ENCODE measurements around the gene ZNF236. TPM values are rescaled to one million over a fixed set of nuclear protein-coding genes. Genes with fewer than 3 reads are reported as not detected.
"Not testable (repeated sequence)": the region's sequence is repeated elsewhere in the genome, so short reads cannot be mapped to it uniquely, and the experiment has no call there.

ZNF236 gene
- total RNA-seq, 1 donor from 2014 or later, result 27.4 TPM

DNA sequence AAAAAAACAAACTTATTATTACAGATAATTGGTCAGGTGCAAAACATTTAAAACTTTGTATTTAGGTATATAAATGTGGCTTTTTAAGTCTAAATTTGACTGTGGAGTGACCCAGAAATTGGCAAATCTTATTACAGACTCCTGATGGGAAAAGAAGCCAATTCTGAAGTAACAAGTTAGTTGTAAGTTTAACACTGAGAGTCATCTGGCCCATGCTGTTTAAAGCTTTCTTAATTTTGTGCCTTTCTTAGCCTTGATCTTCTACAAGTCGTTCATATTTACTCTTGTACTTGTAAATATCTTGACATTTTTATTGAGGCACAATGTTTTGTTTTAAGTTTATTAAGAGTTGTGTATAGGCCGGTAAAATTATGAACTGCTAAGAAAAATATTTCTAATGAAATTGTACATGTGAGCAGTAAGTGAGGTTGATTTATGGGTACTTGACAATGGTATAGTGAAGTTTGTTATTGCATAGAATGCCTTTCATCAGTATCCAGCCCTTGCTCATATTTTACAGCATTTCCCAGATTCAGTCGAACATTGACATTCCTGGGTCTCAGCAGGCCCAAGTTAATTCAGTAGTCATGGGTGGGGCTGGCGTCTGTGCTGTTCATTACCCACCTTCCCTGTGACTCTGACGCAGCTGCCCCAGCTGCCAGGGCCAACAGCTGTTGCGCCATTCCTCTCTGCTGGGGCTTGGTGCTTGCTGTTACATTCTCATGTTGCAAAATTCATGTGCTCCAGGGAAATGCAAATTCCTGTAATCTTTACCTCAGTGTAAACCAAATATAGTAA is 121.4 kb downstream of the ZNF236 start:
- TF ChIP-seq, protein P1, sequence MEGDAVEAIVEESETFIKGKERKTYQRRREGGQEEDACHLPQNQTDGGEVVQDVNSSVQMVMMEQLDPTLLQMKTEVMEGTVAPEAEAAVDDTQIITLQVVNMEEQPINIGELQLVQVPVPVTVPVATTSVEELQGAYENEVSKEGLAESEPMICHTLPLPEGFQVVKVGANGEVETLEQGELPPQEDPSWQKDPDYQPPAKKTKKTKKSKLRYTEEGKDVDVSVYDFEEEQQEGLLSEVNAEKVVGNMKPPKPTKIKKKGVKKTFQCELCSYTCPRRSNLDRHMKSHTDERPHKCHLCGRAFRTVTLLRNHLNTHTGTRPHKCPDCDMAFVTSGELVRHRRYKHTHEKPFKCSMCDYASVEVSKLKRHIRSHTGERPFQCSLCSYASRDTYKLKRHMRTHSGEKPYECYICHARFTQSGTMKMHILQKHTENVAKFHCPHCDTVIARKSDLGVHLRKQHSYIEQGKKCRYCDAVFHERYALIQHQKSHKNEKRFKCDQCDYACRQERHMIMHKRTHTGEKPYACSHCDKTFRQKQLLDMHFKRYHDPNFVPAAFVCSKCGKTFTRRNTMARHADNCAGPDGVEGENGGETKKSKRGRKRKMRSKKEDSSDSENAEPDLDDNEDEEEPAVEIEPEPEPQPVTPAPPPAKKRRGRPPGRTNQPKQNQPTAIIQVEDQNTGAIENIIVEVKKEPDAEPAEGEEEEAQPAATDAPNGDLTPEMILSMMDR (IDR thresholded peaks at IDR 0.05), result no peak
- Mint-ChIP-seq H3K9me3 (peaks cover 6% of the 10 kb centered on the region), H3K27ac (no peak overlapping the region), H3K27me3 (no peaks in the 10 kb centered on the region), H3K4me1 (peaks cover 6% of the 10 kb centered on the region), H3K4me3 (no peak overlapping the region), H3K36me3 (ENCODE audit: low read depth) (peaks cover 50% of the 10 kb centered on the region)
- POLR2A ChIA-PET, result no interaction called here
- CTCF ChIA-PET, result interaction anchor here (0.8 to 1.0 kb wide), 2 partner anchors 9 to 39 kb away, joined by 3 to 4 read pairs; no protein-coding TSS in a partner anchor
- no peak for DNase-seq
- intact Hi-C loops (cut with micrococcal nuclease), result no loop called here
- no peak for ATAC-seq (ENCODE audit: low read depth)

DNA sequence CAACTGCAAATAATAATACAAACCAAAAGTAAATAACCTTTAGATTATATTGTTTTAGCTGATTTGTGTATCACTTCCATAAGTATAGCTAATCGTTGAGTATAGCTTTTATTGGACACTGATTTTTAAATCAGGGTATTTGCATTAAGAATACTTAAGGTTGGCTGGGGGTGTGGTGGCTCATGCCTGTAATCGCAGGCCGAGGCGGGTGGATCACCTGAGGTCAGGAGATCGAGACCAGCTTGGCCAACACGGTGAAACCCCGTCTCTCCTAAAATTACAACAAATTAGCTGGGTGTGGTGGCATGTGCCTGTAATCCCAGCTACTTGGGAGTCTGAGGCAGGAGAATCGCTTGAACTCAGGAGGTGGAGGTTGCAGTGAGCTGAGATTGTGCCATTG is 122.0 kb downstream of the ZNF236 start:
- H3K36me3 Mint-ChIP-seq (ENCODE audit: low read depth), result peaks cover 50% of the 10 kb centered on the region
- H3K27ac Mint-ChIP-seq; H3K4me3 Mint-ChIP-seq; H3K4me1 Mint-ChIP-seq; POLR2A ChIA-PET; H3K27me3 Mint-ChIP-seq; H3K9me3 Mint-ChIP-seq; ATAC-seq (ENCODE audit: low read depth); intact Hi-C loops (cut with micrococcal nuclease); DNase-seq: not testable (repeated sequence)
- CTCF ChIA-PET, result interaction anchor here (0.8 kb wide), 1 partner anchor 39 kb away, joined by 4 read pairs; no protein-coding TSS in a partner anchor

DNA sequence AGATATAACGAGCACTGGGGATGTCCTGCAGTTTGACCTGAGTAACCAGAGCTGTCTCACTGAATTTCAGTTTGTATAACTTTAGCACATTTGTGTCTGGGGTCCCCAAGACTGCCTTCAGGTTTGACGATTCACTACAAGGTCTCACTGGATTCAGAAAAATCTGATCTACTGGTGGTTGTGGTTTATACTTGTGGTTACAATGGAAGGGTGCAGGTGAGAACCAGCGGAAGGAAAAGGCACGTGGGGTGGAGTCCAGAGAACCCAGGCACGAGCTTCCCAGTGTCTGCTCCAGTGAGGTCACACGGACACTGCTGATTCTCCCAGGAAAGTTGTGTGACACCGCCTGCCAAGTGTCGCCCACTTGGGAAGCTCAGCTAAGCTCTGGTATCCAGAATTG is 126.0 kb downstream of the ZNF236 start:
- Mint-ChIP-seq H3K4me3 (no peak overlapping the region), H3K27me3 (no peaks in the 10 kb centered on the region), H3K4me1 (peaks cover 5% of the 10 kb centered on the region), H3K27ac (no peak overlapping the region), H3K36me3 (ENCODE audit: low read depth) (peaks cover 78% of the 10 kb centered on the region), H3K9me3 (peaks cover 6% of the 10 kb centered on the region)
- ATAC-seq (ENCODE audit: low read depth) (no peak), DNase-seq (no peak)
- TF ChIP-seq, protein P1 (IDR thresholded peaks at IDR 0.05), result no peak
- intact Hi-C loops (cut with micrococcal nuclease), result no loop called here
- CTCF ChIA-PET, result no interaction called here
- POLR2A ChIA-PET, result no interaction called here

DNA sequence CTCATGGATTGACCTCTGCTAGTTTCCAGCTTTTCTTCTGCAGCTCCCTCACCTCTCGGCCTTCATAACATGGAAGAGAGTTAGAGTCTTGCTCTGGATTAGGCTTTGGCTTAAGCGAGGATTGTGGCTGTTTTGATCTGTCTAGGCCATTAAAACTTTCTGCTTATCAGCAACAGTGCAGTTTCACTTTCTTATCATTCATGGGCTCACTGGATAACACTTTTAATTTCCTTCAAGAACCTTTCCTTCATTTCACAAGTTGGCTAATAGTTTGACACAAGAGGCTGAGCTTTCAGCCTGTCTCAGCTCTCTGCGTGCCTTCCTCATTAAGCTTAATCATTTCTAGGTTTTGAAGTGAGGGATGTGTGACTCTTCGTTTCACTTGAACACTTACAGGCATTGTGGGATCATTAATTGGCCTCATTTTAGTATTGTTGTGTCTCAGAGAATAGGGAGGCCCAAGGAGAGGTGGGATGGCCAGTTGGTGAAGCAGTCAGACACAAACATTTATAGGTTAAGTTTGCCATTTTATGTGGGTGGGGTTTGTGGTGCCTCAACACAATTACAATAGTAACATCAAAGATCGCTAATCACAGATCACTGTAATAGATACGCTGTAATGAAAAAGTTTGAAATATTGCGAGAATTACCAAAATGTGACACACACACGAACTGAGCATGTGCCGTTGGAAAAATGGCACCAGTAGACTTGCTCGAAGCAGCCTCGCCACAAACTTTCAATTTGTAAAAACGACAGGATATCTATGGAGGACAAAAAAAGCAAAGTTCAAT is 129.3 kb downstream of the ZNF236 start:
- TF ChIP-seq, protein P1 (IDR thresholded peaks at IDR 0.05), result no peak
- no peaks in the 10 kb centered on the region for H3K9me3 Mint-ChIP-seq
- ChIA-PET POLR2A (no interaction called here), CTCF (interaction anchor here (1.4 kb wide), 1 partner anchor 32 kb away, joined by 5 read pairs; no protein-coding TSS in a partner anchor)
- H3K27me3 Mint-ChIP-seq, result no peaks in the 10 kb centered on the region
- H3K4me3 Mint-ChIP-seq, result no peak overlapping the region
- peaks cover 88% of the 10 kb centered on the region for H3K36me3 Mint-ChIP-seq (ENCODE audit: low read depth)
- intact Hi-C loops (cut with micrococcal nuclease), result no loop called here
- ATAC-seq (ENCODE audit: low read depth) (no peak), DNase-seq (no peak)
- H3K27ac Mint-ChIP-seq, result no peak overlapping the region
- no peaks in the 10 kb centered on the region for H3K4me1 Mint-ChIP-seq

DNA sequence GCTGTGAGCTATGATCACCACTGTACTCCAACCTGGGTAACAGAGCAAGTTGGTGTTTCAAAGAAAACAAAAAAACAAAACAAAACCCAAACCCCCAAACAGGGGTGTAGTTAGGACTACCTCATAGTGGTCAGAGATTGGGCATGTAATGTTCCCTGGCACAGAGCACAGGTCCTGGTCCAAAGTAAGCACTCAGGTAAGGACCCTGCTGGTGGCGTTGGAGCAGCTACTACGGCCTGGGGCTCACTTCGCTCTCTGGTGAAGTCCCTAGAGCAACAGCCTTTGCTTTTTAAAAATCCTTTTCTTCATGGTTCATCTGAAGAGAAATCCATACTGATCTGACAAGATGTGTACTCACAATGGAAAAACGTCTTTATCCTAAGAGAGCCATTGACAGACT is 130.4 kb downstream of the ZNF236 start:
- CTCF ChIA-PET, result no interaction called here

More for the DNA sequence above, 130.4 kb downstream of the ZNF236 start:
- intact Hi-C loops (cut with micrococcal nuclease), result no loop called here
- Mint-ChIP-seq H3K4me3 (no peak overlapping the region), H3K4me1 (peaks cover 2% of the 10 kb centered on the region), H3K27ac (no peak overlapping the region), H3K9me3 (no peaks in the 10 kb centered on the region), H3K36me3 (ENCODE audit: low read depth) (peaks cover 86% of the 10 kb centered on the region), H3K27me3 (no peaks in the 10 kb centered on the region)
- ATAC-seq (ENCODE audit: low read depth) (no peak), DNase-seq (no peak)
- POLR2A ChIA-PET, result interaction anchor here (1.0 kb wide), 1 partner anchor 11 kb away, joined by 4 read pairs; no protein-coding TSS in a partner anchor
- TF ChIP-seq, protein P1 (IDR thresholded peaks at IDR 0.05), result no peak

Data from activated B cell treated with CpG ODN at 0.5 μM for 24 hours (primary cell).